Chondrocyte (in vitro differentiated cells): Measurements from ENCODE around the gene ADGRL2. TPM values are rescaled to one million over a fixed set of nuclear protein-coding genes. Genes with fewer than 3 reads are reported as not detected.

Source experiments
- DNase-seq: peaks from one replicate; pipeline ENCODE4 v3.0.0; 2021; ENCODE audit warnings: mixed read lengths, low spot score
- H3K27ac Mint-ChIP-seq: one replicate; pipeline ENCODE4 v1.8.0; 2021; ENCODE audit warnings: mild to moderate bottlenecking, moderate library complexity, mixed read lengths; ENCODE audit not compliant: unreplicated experiment
- H3K27me3 Mint-ChIP-seq: 2 replicates; pipeline ENCODE4 v1.8.0; 2021; ENCODE audit warnings: low read depth, mixed read lengths
- H3K36me3 Mint-ChIP-seq: 2 replicates; pipeline ENCODE4 v1.8.0; 2021; ENCODE audit warnings: low read depth, mixed read lengths
- H3K4me1 Mint-ChIP-seq: 2 replicates; pipeline ENCODE4 v1.8.0; 2021; ENCODE audit warnings: low read depth, mild to moderate bottlenecking, mixed read lengths
- H3K4me3 Mint-ChIP-seq: one replicate; pipeline ENCODE4 v1.8.0; 2021; ENCODE audit warnings: mild to moderate bottlenecking, moderate library complexity, mixed read lengths; ENCODE audit not compliant: unreplicated experiment
- H3K9me3 Mint-ChIP-seq: 2 replicates; pipeline ENCODE4 v1.8.0; 2021; ENCODE audit warnings: low read depth, mixed read lengths
- CTCF ChIP-seq: fragments of 200-600 bp; sonication (generic); IDR thresholded peaks from 2 replicates; pipeline ENCODE4 v1.5.0; 2021; ENCODE audit warnings: antibody characterized with exemption, mild to moderate bottlenecking, moderate library complexity
- total RNA-seq: library from RNA; stranded (reverse); gene quantifications from 3 replicates; pipeline ENCODE4 v1.2.1, GENCODE V29; 2021

ADGRL2 gene
- total RNA-seq, 1 donor from 2014 or later, result 51.2 TPM

GRCh38 chr1:81847063-81847462, 46.3 kb downstream of the ADGRL2 start:
- no peak for TF ChIP-seq CTCF
- H3K4me1 Mint-ChIP-seq, result no peaks in the 10 kb centered on the region
- no peak overlapping the region for H3K4me3 Mint-ChIP-seq
- no peak for DNase-seq
- H3K27ac Mint-ChIP-seq, result no peak overlapping the region
- peaks cover 3% of the 10 kb centered on the region for H3K36me3 Mint-ChIP-seq
- H3K9me3 Mint-ChIP-seq, result no peaks in the 10 kb centered on the region
- no peaks in the 10 kb centered on the region for H3K27me3 Mint-ChIP-seq

GRCh38 chr1:81848880-81849682, 48.3 kb downstream of the ADGRL2 start:
- DNase-seq, result no peak
- Mint-ChIP-seq H3K4me3 (no peak overlapping the region), H3K36me3 (no peaks in the 10 kb centered on the region), H3K4me1 (no peaks in the 10 kb centered on the region), H3K9me3 (no peaks in the 10 kb centered on the region), H3K27me3 (no peaks in the 10 kb centered on the region), H3K27ac (no peak overlapping the region)
- TF ChIP-seq CTCF, result no peak

- DNase-seq, result no peak
- no peaks in the 10 kb centered on the region for H3K4me1 Mint-ChIP-seq
- H3K4me3 Mint-ChIP-seq, result no peak overlapping the region
- TF ChIP-seq CTCF, result no peak
- no peaks in the 10 kb centered on the region for H3K9me3 Mint-ChIP-seq
- no peaks in the 10 kb centered on the region for H3K27me3 Mint-ChIP-seq
- H3K27ac Mint-ChIP-seq, result peak overlapping the region; percentile 2
- H3K36me3 Mint-ChIP-seq, result no peaks in the 10 kb centered on the region
Measured at GRCh38 chr1:81850031-81850430, 49.3 kb downstream of the ADGRL2 start.

- Mint-ChIP-seq H3K4me1 (no peaks in the 10 kb centered on the region), H3K36me3 (no peaks in the 10 kb centered on the region), H3K27me3 (no peaks in the 10 kb centered on the region), H3K27ac (no peak overlapping the region), H3K9me3 (no peaks in the 10 kb centered on the region), H3K4me3 (no peak overlapping the region)
- DNase-seq, result no peak
- TF ChIP-seq CTCF, result no peak
Measured at GRCh38 chr1:81850495-81850894, 49.8 kb downstream of the ADGRL2 start.

- Mint-ChIP-seq H3K27ac (no peak overlapping the region), H3K9me3 (no peaks in the 10 kb centered on the region), H3K4me1 (no peaks in the 10 kb centered on the region), H3K36me3 (no peaks in the 10 kb centered on the region), H3K4me3 (no peak overlapping the region), H3K27me3 (no peaks in the 10 kb centered on the region)
- TF ChIP-seq CTCF, result no peak
- no peak for DNase-seq
Measured at GRCh38 chr1:81851217-81851616, 50.5 kb downstream of the ADGRL2 start.
